HG02588 (cell line): Measurements from ENCODE around the gene ETFBKMT.
"Not testable (repeated sequence)": the region's sequence is repeated elsewhere in the genome, so short reads cannot be mapped to it uniquely, and the experiment has no call there.

ENCODE experiments used
- ATAC-seq: cut with Tn5 transposase; IDR thresholded peaks from one replicate; pipeline ENCODE4 v1.9.1; 2021; ENCODE audit warnings: mild to moderate bottlenecking, moderate library complexity; ENCODE audit not compliant: unreplicated experiment

ETFBKMT gene

DNA sequence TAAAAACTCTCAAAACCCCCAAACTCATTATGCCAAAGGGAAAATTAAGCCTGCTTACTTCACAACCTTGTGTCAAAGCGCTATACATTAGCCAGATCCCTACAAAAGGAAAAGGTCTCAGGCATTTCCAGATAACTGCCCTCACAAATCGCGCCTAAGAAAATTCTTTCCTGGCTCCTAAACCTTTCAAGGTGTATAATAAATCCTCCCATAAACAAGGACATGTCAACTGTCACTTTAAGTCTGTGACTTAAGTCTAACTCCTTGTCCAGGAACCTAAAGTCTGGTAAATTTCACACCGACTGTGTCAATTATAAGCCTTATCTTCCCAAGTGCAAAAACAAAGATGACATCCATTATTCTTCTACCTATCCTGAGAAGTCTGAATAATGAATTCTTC lies 4.3 kb upstream of the ETFBKMT start:
- no peak for ATAC-seq

DNA sequence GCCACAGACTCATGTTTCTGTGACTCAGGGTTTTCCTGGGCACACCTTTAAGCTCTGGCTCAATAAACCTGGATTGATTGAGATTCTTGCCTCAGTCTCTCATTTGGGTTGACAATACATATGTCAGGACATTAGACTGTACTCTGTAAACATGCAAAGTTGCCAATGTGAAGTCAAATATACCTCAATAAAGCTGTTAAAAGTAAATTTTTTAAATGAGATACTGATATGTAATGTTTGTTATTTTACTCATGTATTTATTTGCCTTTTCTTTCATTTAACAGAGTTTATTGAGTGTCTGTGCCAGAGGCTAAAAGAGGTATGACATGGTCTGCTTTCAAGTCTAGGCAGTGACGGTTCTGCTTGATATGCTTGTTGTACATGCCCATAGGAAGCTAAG lies 3.7 kb upstream of the ETFBKMT start:
- no peak for ATAC-seq

DNA sequence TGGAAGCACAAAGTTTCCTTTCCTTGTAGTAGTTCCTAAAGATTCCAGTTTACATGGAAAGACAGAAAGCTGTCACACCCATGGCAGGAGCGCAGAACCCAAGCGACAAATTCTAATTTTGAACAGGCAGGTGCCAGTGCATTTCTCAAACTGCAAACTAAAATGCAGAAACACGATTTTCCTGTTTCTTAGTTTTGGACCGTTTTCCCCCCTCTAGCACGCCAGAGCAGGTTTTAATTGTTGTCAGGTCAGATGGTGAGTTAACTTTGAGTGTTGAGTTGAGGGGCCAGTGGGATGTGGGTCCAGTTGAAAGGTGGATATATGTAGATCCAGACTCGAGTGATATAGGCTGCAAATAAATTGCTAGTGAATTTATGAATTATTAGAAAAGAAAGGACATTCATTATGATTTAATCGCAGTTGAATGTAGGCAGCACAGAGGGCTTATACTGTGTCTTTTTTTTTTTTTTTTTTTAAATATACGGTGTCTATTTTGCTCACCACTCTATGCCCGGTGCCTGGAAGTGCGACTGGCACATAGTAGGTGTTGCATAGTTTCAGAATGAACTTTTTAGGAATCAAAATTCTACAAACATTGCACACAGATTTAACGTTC lies 909 bp upstream of the ETFBKMT start:
- ATAC-seq, result no peak

DNA sequence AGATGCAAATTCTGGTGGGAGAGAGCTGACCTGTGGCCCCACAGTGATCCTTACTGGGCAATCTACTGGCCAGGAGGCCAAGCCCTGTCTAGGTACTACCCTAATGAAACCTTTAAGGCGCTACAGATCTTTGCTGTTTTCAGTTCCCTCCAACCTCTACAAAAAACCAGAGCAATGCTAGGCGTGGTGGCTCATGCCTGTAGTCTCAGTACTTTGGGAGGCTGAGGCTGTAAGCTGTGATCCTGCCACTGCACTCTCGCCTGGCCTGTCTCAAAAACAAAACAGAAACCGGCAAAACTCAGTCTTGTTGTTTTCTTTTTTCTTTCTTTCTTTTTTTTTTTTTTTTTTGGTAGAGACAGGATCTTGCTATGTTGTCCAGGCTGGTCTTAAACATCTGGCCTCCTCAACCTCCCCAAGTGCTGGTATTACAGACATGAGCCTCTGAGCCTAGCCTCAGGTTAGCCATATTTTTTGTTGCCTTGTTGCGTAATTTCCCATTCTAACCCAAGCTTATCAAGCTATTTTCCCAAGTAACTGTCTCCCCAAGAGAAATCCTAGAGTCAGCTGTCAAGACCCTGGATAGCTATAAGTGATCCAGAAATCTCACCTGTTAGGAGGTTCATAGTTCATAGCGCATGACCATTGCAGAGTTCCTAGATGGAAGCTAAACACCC lies 2.8 kb downstream of the ETFBKMT start:
- ATAC-seq, result no peak

DNA sequence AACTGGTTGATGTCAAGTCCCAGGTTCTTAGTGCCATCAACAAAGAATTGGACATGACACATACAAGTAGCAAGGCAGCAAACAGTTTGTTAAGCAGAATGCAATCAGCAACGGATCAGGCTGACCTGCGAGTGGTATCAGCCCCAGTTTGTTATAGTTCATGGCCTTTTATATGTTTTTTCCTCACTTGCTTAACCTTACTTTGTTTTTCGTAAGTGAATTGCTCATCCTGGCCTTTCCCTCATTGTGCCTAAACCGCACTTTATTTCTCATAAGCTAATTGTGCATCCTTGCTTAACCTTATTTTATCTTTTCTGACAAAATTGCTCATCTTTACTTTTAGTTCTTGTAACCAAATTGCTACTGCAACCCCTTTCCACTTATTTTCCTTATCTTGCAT lies 4.1 kb downstream of the ETFBKMT start:
- no peak for ATAC-seq

DNA sequence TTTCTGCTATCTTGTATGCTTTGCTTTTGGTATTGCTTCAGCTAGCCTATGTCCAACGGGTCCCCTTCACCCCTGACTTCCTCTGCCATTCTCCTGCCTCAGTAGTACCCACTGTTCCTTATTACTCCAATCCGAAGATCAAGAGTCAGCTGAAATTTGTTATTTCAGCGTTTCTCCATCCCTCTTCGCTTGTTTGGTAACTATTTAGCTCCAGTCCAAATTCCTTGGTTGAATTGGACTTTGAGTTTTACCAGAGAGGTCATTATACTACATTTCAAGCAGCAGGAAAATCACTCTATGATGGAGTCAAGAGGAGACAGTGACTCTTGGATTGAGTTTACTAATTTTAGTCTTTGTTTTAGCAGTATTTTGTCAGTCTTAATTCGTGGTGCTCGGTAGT lies 4.5 kb downstream of the ETFBKMT start:
- ATAC-seq, result no peak

DNA sequence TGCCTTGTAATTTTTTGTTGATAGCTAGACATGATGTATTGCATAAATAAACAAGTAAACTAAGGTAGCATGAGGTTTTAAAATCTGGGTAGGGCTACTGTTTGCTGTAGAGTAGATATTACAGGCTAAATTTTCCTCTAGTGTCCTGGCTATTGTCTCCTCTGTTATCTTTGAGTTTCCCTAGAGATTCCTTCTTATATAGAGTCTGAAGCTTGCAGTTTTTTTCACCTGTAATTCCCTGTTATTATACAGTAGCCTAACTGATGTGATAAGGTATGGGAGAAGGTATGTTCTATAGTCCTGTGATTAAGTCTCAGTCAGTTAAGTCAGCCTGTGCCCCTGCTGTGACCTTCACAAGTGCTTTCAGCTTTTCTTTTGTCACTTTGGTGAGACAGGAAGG lies 9.5 kb downstream of the ETFBKMT start:
- no peak for ATAC-seq

DNA sequence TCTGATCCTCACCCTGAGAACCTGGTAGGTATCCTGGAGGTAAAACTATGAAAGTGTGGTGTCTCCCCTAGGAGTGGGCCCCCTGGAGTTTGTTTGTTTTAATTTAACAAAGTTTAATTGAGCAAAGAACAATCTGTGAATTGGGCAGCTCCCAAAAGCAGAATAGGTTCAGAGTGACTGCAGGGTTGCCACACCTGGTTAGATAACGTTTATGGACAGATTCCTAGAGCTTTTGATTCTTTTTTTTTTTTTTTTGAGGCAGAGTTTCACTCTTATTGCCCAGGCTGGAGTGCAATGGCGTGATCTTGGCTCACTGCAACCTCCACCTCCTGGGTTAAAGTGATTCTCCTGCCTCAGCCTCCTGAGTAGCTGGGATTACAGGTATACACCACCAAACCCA lies 10.1 kb downstream of the ETFBKMT start:
- not testable (repeated sequence) for ATAC-seq

DNA sequence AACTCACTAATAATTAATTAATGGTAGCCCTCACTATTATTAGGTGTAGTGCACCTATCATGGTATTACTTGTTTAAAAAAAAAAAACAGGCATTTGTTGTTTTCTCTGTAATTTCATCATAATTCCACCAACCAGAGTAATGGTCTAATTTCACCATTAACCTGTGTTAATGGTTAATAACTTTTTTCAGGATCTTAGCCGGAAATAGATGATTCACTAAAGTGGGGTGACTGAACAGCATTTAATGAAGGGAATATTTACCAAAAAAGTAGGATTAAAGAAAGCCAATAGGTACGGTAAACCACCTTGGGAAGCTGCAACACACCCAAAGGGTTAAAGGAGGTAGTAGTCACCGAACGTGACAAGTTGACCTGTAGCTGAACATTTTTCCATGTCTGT lies 13.0 kb downstream of the ETFBKMT start:
- no peak for ATAC-seq

DNA sequence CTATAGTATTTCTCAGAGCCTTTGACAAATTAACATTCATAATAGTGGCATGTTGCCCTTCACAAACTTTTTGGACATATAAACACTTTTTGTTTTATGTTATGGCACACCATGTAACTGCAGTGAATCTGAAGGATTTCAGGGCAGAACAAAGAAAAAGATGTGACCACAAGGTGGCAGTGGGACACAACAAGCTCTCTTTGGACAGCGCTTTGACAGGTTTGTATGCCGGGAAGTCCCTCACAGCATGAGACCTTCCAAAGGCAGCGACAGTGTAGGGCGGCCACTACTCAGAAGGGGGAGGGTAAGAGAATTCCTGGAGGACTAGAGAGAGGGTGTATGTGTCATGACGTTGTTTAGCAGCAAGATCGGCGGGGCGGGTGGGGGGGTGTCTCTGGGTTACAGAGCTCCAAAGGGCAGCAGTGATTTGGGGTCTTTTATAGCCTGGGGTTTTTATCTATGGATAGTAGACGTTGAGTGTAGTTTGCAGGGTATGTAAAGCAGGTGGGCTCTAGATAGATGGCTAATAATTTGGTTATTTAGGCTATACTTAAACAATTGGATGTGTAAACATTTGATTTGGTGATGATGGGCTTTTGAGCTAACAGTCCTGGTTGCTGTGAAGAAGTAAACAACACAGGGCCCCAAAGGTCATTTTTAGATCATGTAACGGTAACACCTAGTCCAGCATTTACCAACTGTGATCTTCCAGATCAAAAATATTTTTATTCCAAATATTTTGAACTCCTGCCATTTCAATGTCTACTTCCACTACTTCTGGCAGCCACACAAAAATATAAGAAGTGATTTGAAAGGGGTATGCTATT lies 22.9 kb downstream of the ETFBKMT start:
- ATAC-seq, result peak; percentile 83

DNA sequence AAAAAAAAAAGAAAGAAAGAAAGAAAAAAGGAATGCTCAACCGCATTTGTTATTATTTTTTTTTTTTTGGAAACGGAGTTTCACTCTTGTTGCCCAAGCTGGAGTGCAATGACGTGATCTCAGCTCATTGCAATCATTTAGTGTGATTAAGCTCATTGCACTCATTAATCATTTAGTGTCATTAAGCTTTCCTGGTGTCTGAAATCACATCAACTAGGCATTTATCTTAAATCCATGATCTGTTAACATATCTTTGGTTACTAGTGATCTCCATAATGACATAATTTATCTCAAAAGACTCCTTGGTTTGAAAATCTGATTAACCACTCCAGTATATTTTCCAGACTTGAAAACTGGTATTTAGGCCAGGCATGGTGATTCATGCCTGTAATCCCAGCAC lies 26.3 kb downstream of the ETFBKMT start:
- no peak for ATAC-seq

DNA sequence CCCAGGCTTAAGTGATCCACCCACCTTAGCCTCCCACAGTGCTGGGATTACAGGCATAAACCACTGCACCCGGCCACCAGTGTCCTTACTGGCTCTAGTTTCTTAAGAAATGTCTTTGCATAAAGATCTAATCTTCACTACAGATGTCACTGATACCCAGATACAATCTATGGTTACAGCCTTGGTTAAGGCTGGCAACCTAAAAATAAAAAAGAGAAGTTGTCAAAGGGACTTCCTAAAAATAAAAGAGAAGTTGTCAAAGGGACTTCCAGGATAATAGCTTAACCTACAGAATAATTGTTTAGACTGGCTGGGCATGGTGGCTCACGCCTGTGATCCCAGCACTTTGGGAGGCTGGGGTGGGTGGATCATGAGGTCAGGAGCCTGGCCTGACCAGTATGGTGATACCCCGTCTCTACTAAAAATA lies 27.6 kb downstream of the ETFBKMT start:
- peak; percentile 72 for ATAC-seq

DNA sequence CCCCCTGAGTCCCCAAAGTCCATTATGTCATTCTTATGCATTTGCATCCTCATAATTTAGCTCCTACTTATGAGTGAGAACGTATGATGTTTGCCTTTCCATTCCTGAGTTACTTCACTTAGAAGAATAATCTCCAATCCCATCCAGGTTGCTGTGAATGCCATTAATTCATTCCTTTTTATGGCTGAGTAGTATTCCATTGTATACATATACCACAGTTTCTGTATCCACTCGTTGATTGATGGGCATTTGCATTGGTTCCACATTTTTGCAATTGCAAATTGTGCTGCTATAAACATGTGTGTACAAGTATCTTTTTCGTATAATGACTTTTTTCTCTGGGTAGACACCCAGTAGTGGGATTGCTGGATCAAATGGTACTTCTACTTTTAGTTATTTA lies 30.4 kb downstream of the ETFBKMT start:
- ATAC-seq, result not testable (repeated sequence)

DNA sequence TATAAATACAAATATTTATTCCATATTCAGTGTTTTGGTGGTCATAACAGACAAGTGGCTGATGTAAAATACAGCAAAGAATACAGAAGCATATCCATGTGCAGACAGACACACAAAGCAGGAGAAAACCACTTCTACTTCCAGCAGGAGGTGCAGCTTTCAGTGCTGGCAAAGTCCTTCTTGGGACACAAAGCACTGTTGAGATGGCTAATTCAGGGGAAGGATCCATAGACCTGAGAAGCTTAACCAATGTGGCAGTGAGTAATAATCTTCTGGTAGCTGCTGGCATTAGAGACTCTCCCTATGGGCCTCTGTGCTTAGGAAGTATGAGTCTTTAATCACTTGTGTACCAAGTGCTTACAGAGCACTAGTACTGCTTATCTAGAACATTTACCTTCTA lies 42.6 kb downstream of the ETFBKMT start:
- no peak for ATAC-seq

DNA sequence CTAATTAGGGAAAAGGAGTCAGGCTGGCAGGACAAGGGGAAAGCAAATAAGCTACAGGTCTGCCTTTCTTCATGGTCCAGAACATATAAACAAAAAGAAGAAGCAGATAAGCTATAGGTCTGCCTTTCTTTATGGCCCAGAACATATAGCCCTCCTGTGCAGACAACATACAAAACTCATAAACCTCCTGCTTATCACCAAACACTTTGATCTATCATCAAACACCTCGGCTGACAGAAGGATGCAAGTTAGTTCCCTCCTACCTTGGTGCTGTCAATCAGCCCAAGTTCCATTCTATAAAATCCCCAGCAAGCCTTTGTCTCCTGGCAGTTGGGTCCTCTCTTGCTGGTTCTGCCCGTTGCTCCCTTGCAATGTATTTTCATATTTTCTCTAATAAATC lies 46.1 kb downstream of the ETFBKMT start:
- ATAC-seq, result no peak

DNA sequence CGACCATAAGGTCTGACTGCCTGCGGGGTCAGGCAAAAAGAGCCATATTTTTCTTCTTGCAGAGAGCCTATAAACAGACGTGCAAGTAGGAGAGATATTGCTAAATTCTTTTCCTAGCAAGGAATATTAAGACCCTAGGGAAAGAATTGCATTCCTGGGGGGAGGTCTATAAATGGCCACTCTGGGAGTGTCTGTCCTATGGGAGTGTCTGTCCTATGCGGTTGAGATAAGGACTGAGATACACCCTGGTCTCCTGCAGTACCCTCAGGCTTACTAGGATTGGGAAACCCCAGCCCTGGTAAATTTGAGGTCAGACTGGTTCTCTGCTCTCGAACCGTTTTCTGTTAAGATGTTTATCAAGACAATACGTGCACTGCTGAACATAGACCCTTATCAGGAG lies 48.6 kb downstream of the ETFBKMT start:
- not testable (repeated sequence) for ATAC-seq

DNA sequence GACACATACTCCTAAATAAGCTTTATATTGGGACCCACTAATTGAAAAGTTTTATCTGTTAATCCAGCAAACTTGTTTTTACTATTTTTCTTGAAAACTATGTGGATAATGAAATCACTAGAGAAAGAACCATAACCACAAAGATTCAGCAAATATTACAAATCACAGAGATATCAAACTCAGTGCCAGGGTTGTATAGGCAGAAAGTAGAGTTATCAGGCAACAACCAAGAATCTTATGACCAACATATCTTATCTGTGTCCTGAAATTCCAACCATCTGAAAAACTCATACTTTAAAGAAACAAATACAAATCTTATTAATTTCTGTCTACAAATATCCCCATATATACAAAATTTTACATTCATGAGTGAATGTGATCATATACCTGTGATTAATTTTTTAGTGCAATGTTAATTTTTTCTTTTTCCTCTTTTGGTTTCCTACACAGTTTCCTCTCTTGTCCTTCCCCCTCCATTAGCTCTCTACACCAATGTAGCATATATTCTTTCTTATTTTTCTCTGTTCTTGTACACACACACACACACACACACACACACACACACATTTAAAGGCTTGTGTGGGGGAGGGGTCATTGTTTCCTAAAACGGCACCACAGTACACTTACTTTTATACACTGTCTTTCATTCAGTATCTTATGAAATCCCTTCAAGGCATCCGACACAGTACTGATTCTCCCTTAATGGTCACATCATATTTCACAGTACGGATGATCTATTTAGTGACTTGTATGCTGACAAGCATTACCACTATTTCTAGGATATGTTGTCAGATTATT lies 50.7 kb downstream of the ETFBKMT start:
- ATAC-seq, result no peak

DNA sequence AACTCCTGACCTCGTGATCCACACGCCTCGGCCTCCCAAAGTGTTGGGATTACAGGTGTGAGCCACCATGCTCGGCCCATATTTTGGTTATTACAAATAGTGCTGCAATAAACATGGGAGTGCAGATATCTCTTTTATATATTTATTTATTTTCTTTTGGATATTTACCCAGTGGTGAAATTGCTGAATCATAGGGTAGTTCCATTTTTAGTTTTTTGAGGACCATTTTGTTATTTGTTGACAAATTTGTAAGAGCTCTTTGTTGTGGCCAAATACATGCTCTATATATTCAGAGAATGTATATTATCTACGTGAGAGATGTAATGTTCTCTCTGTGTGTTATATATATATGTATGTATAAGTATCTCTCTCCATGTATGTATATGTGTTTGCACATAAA lies 53.4 kb downstream of the ETFBKMT start:
- no peak for ATAC-seq

DNA sequence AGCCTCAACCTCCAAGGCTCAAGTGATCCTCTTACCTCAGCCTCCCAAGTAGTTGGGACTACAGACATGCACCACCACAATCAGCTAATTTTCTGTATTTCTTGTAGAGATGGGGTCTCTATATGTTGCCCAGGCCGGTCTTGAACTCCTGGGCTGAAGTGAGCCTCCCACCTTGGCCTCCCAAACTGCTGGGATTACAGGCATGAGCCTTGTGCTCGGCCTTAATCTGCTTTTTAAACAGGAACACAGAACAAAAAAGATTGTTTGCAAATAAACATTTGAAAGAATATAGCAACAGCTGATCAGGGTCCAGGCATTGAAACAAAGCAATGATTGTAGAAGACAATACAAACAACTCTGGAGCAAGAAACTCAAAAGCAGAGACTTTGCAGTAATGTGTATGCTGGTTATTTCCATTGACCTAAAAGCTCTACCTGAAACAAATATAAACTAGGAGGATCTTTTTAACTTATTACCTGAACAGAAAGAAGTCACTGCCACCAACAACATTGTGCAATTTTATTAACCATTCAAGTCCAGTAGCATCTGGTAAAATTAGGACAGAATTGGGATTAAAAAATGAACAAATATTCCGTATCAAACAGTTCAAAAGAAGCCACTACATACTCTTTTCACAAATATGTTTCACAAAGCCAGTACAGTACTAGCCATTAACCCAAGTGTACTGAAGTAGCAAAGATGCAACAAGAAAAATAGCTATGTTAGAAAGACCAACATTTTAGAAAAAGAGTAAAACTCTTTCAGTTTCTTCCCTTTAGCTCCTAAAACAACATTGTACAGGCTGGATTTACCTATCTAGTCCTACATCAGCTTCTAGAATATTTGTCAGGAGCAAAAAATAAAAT lies 55.2 kb downstream of the ETFBKMT start:
- ATAC-seq, result peak; percentile 27

DNA sequence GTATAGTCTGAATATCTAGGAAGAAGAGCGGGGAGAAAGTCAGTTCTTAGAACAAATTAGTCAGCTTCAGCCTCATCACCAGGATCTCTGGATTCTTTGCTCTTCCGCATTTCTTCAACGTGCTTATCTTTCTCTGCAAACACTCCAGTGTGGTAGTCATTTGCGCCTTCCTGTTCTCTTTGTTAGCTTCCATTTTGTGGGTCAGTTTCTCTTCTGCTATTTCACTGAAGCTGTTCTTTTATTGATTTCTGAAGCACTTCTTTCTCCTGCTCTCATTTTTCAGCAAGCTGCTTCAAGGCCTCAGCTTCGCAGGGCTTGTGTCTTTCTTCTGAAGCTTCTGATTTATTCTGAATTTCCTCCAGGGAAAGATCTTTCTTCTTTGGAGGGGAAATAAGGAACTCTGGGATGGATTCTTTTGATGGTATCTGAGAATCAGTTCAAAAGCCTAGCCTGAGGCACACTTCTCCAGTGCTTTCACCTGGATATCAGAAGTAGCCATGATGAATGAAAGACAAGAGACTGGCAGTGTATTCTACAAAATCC lies 55.9 kb downstream of the ETFBKMT start:
- peak; percentile 64 for ATAC-seq
